Measurements from ENCODE around the gene SDK1.

- TF ChIP-seq CTCF (IDR thresholded peaks at IDR 0.05) (no peak), FOXP1 (CRISPR knock-in tag; IDR thresholded peaks at IDR 0.05; ENCODE audit: borderline replicate concordance) (no peak), ARID4B (CRISPR knock-in tag; IDR thresholded peaks at IDR 0.05; ENCODE audit: borderline replicate concordance) (no peak), USF2 (CRISPR knock-in tag; IDR thresholded peaks at IDR 0.05) (no peak), ELF4 (CRISPR knock-in tag; IDR thresholded peaks at IDR 0.05; ENCODE audit: low read depth) (no peak), ZNF263 (CRISPR knock-in tag; IDR thresholded peaks at IDR 0.05; ENCODE audit: low read depth) (no peak), MAX (CRISPR knock-in tag; IDR thresholded peaks at IDR 0.05) (no peak), PRDM15 (CRISPR knock-in tag; IDR thresholded peaks at IDR 0.05) (no peak), ZNF512 (CRISPR knock-in tag; IDR thresholded peaks at IDR 0.05; ENCODE audit: borderline replicate concordance) (no peak), GTF2I (CRISPR knock-in tag; conservative IDR thresholded peaks at IDR 0.05) (no peak), NFE2L1 (CRISPR knock-in tag; IDR thresholded peaks at IDR 0.05) (no peak)
Observed at GRCh38 chr7:3333861-3334260, 32.8 kb downstream of the SDK1 start.

Measured in WTC11 (cell line).